AG04450 (cell line): ENCODE measurements around the gene TBC1D3I. TPM values are rescaled to one million over a fixed set of nuclear protein-coding genes. Genes with fewer than 3 reads are reported as not detected.
"Not testable (repeated sequence)": the region's sequence is repeated elsewhere in the genome, so short reads cannot be mapped to it uniquely, and the experiment has no call there.

Experiments used
- CTCF ChIA-PET: fragments of 300-600, 350-600 bp; formaldehyde crosslinking; extraction: SDS; loops from one replicate; lab custom pipeline; 2022; ENCODE audit warnings: antibody characterized with exemption, inconsistent platforms; lab: Charles Lee
- POLR2A ChIA-PET: fragments of 350-600 bp; formaldehyde crosslinking; extraction: SDS; loops from one replicate; lab custom pipeline; 2021; ENCODE audit warnings: antibody characterized with exemption, inconsistent platforms; lab: Yijun Ruan, JAX
- DNase-seq: peaks from one replicate; pipeline ENCODE4 v3.0.0-alpha.2; 2011; ENCODE audit warnings: low read depth, low spot score
- H3K27ac ChIP-seq: one replicate; pipeline ENCODE4 v1.5.1; 2012; ENCODE audit warnings: low read depth, low read length, control low read depth
- H3K27me3 ChIP-seq: one replicate; pipeline ENCODE4 v1.6.0; 2012; ENCODE audit warnings: low read length; ENCODE audit not compliant: control insufficient read depth, insufficient read depth
- H3K4me3 ChIP-seq: 2 replicates; pipeline ENCODE4 v1.5.1; 2011; ENCODE audit warnings: mild to moderate bottlenecking, low read depth, low read length, control low read depth
- H3K9me3 ChIP-seq: 2 replicates; pipeline ENCODE4 v1.5.1; 2012; ENCODE audit warnings: low read length; ENCODE audit not compliant: control insufficient read depth, insufficient read depth
- polyA plus RNA-seq: library from polyadenylated mRNA; depleted of rRNA; stranded (reverse); fragments of >200 nt; gene quantifications from 2 replicates; pipeline ENCODE4 v1.2.3, GENCODE V29; 2011; rRNA removed
- small RNA-seq: library from RNA; depleted of rRNA; stranded (forward); fragments of <200 nt; gene quantifications from one replicate; pipeline ENCODE3, GENCODE V24; 2012; ENCODE audit warnings: low read depth; ENCODE audit not compliant: insufficient read length
- TF ChIP-seq, protein P1 (sequence below): IDR thresholded peaks from 2 replicates; pipeline ENCODE4 v1.5.1; 2011; ENCODE audit warnings: low read depth, low read length, control low read depth, inconsistent platforms

Gene TBC1D3I
- polyA plus RNA-seq, 1 experiment, result 0.10 TPM

DNA sequence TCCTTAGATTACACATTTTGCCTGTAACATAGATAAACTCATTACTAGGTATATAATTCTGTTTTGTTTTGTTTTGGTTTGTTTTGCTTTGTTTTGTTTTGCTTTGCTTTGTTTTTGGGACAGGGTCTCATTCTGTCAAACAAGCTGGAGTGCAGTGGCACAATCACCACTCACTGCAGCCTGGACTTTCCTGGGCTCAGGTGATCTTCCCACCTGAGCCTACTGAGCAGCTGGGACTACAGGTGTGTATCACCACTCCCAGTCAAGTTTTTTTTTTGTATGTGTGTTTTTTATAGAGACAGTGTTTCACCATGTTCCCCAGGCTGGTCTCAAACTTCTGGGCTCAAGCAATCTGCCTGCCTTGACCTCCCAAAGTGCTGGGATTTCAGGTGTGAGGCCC, 54.8 kb downstream of the TBC1D3I start:
- TF ChIP-seq, protein P1, sequence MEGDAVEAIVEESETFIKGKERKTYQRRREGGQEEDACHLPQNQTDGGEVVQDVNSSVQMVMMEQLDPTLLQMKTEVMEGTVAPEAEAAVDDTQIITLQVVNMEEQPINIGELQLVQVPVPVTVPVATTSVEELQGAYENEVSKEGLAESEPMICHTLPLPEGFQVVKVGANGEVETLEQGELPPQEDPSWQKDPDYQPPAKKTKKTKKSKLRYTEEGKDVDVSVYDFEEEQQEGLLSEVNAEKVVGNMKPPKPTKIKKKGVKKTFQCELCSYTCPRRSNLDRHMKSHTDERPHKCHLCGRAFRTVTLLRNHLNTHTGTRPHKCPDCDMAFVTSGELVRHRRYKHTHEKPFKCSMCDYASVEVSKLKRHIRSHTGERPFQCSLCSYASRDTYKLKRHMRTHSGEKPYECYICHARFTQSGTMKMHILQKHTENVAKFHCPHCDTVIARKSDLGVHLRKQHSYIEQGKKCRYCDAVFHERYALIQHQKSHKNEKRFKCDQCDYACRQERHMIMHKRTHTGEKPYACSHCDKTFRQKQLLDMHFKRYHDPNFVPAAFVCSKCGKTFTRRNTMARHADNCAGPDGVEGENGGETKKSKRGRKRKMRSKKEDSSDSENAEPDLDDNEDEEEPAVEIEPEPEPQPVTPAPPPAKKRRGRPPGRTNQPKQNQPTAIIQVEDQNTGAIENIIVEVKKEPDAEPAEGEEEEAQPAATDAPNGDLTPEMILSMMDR, result no peak
- H3K9me3 ChIP-seq, result no peaks in the 10 kb centered on the region
- no peak overlapping the region for H3K27ac ChIP-seq
- peaks cover 6% of the 10 kb centered on the region for H3K27me3 ChIP-seq
- no peak overlapping the region for H3K4me3 ChIP-seq
- ChIA-PET CTCF (no interaction called here), POLR2A (no interaction called here)
- no peak for DNase-seq

DNA sequence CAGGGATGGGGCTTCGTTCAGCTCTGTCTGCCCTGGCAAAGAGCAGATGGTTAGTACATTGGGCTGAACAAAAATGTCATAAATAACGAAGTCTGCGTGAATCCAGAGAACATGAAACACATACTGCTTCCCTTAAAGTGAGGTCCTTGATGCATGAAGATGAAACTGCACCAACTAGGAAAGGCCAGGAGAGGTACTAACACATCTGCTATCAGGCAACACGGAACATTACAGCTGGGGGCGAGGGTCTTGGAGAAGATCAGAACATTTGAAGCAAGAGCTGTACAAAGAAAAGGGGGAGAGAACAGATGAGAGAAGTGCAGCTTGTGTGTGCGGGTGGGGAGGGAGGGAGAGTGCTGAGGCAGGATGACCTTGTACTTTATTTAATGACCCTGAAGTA, 57.0 kb downstream of the TBC1D3I start:
- CTCF ChIA-PET, H3K27ac ChIP-seq: not testable (repeated sequence)

DNA sequence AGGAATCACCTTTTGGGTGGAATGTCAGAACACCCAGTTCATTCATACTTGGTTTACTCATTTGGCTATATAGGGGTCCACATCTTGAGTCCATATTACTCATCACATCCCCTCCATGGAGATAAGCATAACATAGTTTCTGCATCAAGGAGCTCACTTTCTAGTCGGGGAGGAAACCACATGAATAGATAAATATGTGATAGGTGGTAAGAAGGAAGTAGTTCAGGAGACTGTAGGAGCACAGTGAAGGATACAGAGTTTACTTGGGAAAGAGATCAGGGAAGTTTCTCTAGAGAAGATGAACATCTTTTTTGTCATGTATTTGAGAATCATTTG, 57.9 kb downstream of the TBC1D3I start:
- POLR2A ChIA-PET, result interaction anchor here (0.7 kb wide), 1 partner anchor 18 kb away, joined by 5 read pairs; no protein-coding TSS in a partner anchor
- CTCF ChIA-PET, H3K9me3 ChIP-seq, H3K27ac ChIP-seq, H3K4me3 ChIP-seq, H3K27me3 ChIP-seq, DNase-seq: not testable (repeated sequence)

More for the DNA sequence above, 57.0 kb downstream of the TBC1D3I start:
- H3K9me3 ChIP-seq, POLR2A ChIA-PET, H3K4me3 ChIP-seq, DNase-seq, H3K27me3 ChIP-seq: not testable (repeated sequence)

DNA sequence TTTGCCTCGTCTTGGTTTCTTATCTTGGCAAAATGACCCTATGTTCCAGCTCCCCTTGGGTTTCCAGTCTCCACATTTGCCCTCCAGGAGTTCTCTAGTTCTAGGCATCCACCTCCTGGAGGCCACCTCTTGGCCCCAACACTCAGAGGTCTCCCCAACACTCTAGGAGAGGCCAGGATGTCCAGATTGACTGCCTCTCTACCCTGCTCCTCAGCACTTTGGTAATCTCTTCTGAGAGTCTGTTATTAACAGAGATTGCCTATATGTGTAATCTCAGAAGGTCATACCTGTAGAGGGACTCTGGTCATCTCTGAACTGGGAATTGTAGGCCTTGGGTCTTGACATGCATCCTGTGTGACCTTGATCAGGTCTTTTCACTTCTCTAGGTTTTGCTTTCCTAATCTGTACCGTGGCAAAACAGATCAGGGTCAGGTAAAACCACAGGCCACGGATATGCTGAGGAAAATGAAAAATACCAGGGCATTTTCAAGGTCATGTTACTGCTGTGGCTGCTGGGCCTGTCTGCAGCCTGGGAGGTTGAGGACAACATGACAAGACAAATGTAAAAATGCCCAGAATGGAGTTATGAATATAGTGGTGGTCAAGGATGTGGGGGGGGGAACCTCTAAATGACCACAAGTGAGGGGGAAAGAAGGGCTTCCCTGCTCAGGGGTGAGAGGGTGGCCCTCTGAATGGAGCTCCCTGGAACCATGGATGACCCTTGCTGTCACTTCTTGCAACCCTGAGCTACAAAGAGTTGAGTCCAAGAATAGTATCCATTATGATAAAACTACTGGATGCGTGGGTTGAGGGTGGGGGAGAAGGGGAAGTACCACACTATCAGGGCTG, 58.5 kb downstream of the TBC1D3I start:
- Histone ChIP-seq H3K27ac (no peak overlapping the region), H3K4me3 (no peak overlapping the region), H3K27me3 (no peaks in the 10 kb centered on the region), H3K9me3 (no peaks in the 10 kb centered on the region)
- no peak for DNase-seq
- CTCF ChIA-PET, result no interaction called here
- TF ChIP-seq, protein P1, result no peak
- POLR2A ChIA-PET, result interaction anchor here (0.7 kb wide), 1 partner anchor 17 kb away, joined by 5 read pairs; no protein-coding TSS in a partner anchor

DNA sequence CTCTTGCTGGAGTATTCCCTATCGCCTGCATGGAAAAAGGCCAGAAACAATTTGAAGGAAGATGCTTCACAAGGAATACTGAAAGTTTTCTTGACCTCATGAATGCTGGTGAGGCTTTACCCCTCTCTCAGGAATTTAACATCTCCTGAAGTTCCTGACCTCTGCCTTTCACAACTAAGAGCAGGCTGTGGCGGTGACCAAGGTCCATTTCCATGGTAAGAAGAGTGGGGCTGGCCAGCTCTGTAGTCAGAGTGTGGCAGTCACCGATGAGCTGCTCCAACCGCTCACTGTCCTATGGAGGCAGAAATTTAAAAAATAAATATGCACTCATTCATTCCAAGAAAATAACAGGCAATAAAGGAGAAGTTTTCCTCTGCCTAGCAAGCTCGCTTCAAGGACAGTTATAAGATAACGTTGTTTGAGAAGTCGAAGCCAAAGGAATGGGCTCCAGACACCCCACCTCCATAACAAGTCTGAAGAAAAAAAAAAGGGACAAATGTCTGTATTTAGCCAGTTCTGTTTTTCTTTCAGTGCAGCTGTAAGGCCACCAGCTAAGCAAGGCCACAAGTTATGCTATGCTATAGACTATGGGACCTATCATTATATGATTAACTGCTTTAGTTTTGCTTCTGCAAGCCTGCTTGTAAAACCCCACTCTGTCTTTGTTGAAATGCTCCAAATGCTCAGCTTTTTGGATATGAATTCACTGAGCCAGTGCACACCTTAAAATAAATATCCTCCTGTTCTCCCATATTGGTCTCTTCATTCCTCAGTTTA, 59.5 kb downstream of the TBC1D3I start:
- CTCF ChIA-PET, result no interaction called here
- DNase-seq, result no peak
- Histone ChIP-seq H3K4me3 (no peak overlapping the region), H3K27me3 (no peaks in the 10 kb centered on the region), H3K27ac (no peak overlapping the region), H3K9me3 (no peaks in the 10 kb centered on the region)
- POLR2A ChIA-PET, result no interaction called here
- TF ChIP-seq, protein P1, result no peak

Small RNA genes within 50 kb of the gene (small RNA-seq; reads per million reads assigned to genes)
- not detected for gene AC243829.3
- gene AC243829.6, result not detected
- gene RF00019, result not detected

Other genes starting within 250 kb of the TBC1D3I start
- gene CCL23, start 246.6 kb downstream of the TBC1D3I start, polyA plus RNA-seq, result not detected in 2 replicates
- gene CCL18, start 200.3 kb downstream of the TBC1D3I start, polyA plus RNA-seq, result not detected in 2 replicates
- not detected in 2 replicates for gene CCL3, start 174.4 kb downstream of the TBC1D3I start, polyA plus RNA-seq
- not detected in 2 replicates for gene CCL4, start 160.7 kb downstream of the TBC1D3I start, polyA plus RNA-seq
- 1.2 and 1.3 TPM in 2 replicates for gene TBC1D3B, start 87.9 kb downstream of the TBC1D3I start, polyA plus RNA-seq
- gene CCL3L1, start 67.8 kb downstream of the TBC1D3I start, polyA plus RNA-seq, result not detected in 2 replicates
- gene CCL4L2, start 53.5 kb downstream of the TBC1D3I start, polyA plus RNA-seq, result not detected in 2 replicates
- gene TBC1D3G, start 59.3 kb upstream of the TBC1D3I start, polyA plus RNA-seq, result not detected in 2 replicates
- gene TBC1D3H, start 123.9 kb upstream of the TBC1D3I start, polyA plus RNA-seq, result not detected in 2 replicates
- gene ZNHIT3, start 222.1 kb upstream of the TBC1D3I start, polyA plus RNA-seq, result 65.5 and 74.0 TPM in 2 replicates